Retinal pigment epithelial cell (primary cell): ENCODE results near the gene PI4KA.

Source experiments
- DNase-seq: peaks from one replicate; pipeline ENCODE4 v3.0.0-alpha.2; 2010; ENCODE audit warnings: low read depth
- H3K4me3 ChIP-seq: 2 replicates; pipeline ENCODE4 v1.5.1; 2011; ENCODE audit warnings: mild to moderate bottlenecking, low read length, control low read depth, moderate library complexity
- CTCF ChIP-seq: conservative IDR thresholded peaks from 2 replicates; pipeline ENCODE4 v1.5.1; 2011; ENCODE audit warnings: low read depth, low read length, control low read depth, inconsistent platforms

PI4KA gene

GRCh38 chr22:20793748-20794649 lies 64.6 kb downstream of the PI4KA start:
- DNase-seq = no peak
- no peak overlapping the region for H3K4me3 ChIP-seq
- no peak for TF ChIP-seq CTCF

DNA sequence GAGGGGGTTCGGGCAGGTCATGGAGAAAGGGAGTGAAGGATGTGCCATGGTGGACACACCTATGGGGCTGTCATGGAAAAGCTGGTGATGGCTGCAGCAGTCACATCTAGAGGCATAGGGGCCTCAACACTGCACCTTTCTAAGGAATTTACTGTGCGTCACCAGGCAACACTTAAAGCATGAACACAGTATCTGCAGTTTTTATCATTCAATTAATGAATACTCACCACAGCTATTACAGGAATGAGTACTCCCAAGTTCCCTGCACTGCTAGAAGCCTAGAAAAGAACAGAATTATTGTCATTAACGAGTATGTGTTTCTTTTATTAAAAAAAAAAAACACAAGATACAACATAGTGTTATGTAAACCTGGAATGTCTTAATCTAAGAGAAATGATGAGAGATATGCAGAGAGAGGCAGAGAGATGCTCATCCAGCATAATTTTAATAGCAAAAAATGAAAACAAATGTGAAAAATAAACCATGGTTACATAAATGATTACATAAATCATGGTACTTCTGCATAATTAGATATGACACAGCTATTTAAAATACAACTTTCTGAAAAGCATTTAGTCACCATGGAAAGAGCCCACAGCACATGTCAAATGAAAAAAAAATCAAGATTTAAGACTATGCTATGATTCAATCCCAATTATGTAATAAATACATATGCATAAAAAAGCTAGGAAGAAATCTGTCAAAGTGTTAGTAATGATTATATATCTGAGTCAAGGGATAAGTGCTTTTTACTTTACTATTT lies 65.5 kb downstream of the PI4KA start:
- no peak for DNase-seq
- no peak for TF ChIP-seq CTCF

GRCh38 chr22:20792221-20792965 lies 66.2 kb downstream of the PI4KA start:
- H3K4me3 ChIP-seq = no peak overlapping the region
- TF ChIP-seq CTCF = no peak
- DNase-seq = no peak

More for the DNA sequence above, 65.5 kb downstream of the PI4KA start:
- H3K4me3 ChIP-seq = no peak overlapping the region

- H3K4me3 ChIP-seq = no peak overlapping the region
- no peak for TF ChIP-seq CTCF
- DNase-seq = no peak
These were observed 69.8 kb downstream of the PI4KA start for GRCh38 chr22:20788627-20789344.

DNA sequence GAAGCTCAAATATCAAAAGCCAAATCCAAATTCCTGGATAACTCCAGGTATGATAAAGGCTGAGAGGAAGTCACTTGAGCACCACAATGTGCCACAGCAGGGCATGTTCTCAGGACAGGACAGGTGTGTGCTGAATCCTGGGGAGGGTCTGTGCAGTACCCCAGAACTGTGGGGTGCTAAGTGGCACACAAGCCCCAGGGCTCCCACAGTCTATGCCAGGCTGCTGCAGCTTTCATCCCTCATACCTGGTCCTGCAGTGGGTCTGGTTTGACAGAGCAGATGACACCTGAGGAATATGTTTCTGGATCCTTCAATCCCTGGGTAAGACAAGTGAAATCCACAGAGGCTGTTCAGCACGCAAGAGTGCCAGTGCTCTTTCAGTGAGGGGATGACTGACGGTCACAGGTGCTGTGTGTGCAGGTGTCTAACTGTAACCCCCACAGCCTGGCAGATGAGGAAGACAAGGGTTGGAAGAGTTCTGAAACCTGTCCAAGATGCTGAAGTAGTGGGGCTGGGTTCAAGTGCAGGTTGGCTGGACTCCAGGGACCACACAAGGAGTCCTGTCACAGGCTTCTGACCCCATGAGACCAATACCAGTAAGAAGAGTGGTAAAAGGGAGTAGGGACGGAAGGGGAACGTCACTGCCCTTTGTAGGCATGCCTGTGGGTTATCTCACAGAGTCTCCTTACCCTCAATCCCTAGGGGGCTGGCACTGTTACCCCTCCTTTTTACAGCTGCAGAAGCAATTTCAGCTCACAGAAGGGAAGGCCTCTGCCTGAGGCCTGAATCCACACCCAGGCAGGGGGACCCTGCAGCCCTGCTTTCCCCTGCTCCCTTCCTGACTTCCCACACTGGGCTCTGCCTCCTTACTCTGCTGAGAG lies 70.6 kb downstream of the PI4KA start:
- H3K4me3 ChIP-seq = no peak overlapping the region
- DNase-seq = no peak
- TF ChIP-seq CTCF = no peak

DNA sequence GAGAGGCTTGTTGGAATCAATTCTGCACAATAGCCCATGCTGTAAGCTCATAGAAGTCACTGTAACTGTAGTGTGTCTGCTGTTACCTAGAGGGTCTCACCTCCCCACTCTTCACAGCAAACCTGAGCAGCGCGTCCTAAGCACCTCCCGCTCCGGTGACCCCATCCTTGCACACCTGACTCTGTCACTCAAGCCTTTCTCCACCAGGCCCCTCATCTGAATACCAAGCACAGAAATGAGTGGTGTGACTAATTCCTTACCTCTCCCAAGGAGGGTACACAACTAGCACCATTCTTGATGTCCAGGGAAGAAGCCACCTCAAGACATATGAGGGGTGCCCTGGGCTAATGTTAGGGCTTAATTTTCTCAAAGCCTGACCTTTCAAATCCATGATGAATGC lies 71.4 kb downstream of the PI4KA start:
- TF ChIP-seq CTCF = no peak
- no peak overlapping the region for H3K4me3 ChIP-seq
- DNase-seq = no peak
